Dendritic cell treated with granulocyte-macrophage colony-stimulating factor and Interleukin-4, amounts not matched to agents 40 ng/mL and 50 ng/mL, for 4 days (primary cell): ENCODE measurements around the gene C9.
"Not testable (repeated sequence)": the region's sequence is repeated elsewhere in the genome, so short reads cannot be mapped to it uniquely, and the experiment has no call there.

ENCODE experiments used
- H3K27ac Mint-ChIP-seq: one replicate; pipeline ENCODE4 v1.8.0; 2022; ENCODE audit warnings: mild to moderate bottlenecking, mixed read lengths
- H3K27me3 Mint-ChIP-seq: one replicate; pipeline ENCODE4 v1.8.0; 2022; ENCODE audit warnings: mild to moderate bottlenecking, mixed read lengths
- H3K36me3 Mint-ChIP-seq: one replicate; pipeline ENCODE4 v1.8.0; 2022; ENCODE audit warnings: low read depth, mixed read lengths
- H3K4me1 Mint-ChIP-seq: one replicate; pipeline ENCODE4 v1.8.0; 2022; ENCODE audit warnings: low read depth, mixed read lengths
- H3K4me3 Mint-ChIP-seq: one replicate; pipeline ENCODE4 v1.8.0; 2022; ENCODE audit warnings: mild to moderate bottlenecking, moderate library complexity, mixed read lengths
- H3K9me3 Mint-ChIP-seq: one replicate; pipeline ENCODE4 v1.8.0; 2022; ENCODE audit warnings: mixed read lengths
- intact Hi-C: fragments of 100-400 bp; cut with micrococcal nuclease; formaldehyde crosslinking; loops from one replicate; pipeline ENCODE4 v1.15.0; 2022

Gene C9

DNA sequence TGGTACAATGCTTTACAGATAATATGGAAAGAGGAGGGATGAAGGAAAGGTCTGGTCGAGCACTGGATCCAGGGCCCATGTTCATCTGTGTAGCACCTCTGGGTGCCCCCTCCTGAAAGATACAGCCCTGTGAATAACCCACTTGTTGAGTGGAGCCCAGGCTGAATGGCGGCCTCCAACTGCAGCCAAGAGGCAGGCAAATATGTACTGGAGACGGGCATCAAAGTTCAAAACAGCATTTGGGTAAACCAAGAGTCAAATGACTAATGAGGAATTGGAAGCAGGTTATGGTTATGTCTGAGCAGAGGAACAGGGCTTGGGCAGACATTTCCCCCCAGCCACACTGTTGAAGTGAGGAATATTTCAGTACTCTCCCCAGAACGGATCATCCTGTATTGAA lies 1.1 kb downstream of the C9 start:
- H3K4me1 Mint-ChIP-seq, result peaks cover 6% of the 10 kb centered on the region
- no peak overlapping the region for H3K27ac Mint-ChIP-seq
- H3K36me3 Mint-ChIP-seq, result no peaks in the 10 kb centered on the region
- intact Hi-C loops, result no loop called here
- H3K9me3 Mint-ChIP-seq, result no peaks in the 10 kb centered on the region
- H3K27me3 Mint-ChIP-seq, result no peaks in the 10 kb centered on the region
- no peak overlapping the region for H3K4me3 Mint-ChIP-seq

DNA sequence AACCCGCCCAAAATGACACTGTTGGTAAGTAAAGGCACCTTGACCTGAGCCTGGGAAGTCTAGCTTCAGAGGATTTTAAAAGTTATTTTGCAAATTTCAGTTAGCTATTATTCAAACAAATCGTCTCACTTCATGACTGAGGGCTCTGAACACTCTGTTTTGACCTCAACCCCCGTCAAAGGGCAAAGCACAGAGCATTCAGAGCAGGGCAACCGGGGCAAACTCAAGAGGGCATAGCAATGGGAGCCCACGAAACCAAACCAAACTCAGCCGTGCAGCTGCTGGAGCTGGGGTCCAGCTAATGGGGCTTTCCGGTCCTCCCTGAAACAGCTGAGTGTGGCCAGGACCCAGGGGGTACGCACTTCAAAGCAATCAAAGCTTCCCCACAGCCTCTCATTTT lies 1.6 kb downstream of the C9 start:
- Mint-ChIP-seq H3K9me3 (no peaks in the 10 kb centered on the region), H3K36me3 (no peaks in the 10 kb centered on the region), H3K4me1 (peaks cover 6% of the 10 kb centered on the region), H3K27ac (no peak overlapping the region), H3K27me3 (no peaks in the 10 kb centered on the region), H3K4me3 (no peak overlapping the region)
- intact Hi-C loops, result no loop called here

DNA sequence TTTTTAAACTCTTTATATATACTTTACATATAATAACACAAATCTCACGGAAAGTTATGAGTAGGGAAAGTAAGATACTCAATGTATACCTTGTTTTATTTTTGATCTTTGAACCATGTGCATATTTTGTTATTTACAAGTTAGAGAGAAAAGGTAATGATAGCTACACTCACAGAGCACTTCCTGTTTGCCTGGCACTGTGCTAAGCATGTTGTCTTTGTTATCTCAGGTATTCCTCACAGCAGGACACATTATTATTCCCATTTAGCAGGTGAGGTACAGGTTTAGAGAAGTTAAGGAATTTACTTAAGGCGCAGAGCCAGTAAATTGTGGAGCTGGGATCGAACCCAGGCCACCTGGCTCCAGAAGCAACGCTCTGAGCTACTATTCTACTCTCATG lies 3.0 kb downstream of the C9 start:
- Mint-ChIP-seq H3K4me1 (peaks cover 6% of the 10 kb centered on the region), H3K27me3 (no peaks in the 10 kb centered on the region), H3K9me3 (no peaks in the 10 kb centered on the region), H3K27ac (no peak overlapping the region), H3K4me3 (no peak overlapping the region), H3K36me3 (no peaks in the 10 kb centered on the region)
- intact Hi-C loops, result no loop called here

DNA sequence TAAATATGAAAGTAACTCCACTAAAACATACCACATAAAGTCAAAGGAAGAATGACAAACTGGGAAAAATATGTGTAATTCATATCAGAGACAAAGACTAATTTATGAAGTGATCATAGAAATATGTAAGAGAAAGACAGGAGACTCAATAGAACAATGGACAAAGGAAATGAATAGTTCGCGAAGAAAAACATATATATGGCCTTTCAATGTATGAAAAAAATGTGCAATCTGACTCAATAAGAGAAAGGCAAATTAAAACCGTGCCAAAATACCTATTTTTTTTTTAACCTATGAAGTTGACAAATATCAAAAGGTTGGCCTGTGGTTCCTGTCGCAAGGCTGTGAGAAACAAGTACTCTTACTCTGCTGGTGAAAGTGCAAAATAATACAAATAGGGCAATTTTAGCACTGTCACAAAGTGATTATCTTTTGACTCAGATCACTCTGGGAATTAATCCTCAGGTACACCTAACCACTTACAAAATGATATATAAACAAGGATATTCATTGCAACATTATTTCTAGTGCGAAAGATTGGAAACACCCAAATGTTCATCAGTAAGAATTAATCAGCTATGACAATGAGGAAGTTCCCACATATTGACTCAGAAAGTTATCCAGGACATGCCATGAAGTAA lies 3.7 kb downstream of the C9 start:
- intact Hi-C loops, result no loop called here
- Mint-ChIP-seq H3K4me3 (no peak overlapping the region), H3K9me3 (no peaks in the 10 kb centered on the region), H3K27ac (no peak overlapping the region), H3K36me3 (no peaks in the 10 kb centered on the region), H3K4me1 (peaks cover 6% of the 10 kb centered on the region), H3K27me3 (no peaks in the 10 kb centered on the region)

DNA sequence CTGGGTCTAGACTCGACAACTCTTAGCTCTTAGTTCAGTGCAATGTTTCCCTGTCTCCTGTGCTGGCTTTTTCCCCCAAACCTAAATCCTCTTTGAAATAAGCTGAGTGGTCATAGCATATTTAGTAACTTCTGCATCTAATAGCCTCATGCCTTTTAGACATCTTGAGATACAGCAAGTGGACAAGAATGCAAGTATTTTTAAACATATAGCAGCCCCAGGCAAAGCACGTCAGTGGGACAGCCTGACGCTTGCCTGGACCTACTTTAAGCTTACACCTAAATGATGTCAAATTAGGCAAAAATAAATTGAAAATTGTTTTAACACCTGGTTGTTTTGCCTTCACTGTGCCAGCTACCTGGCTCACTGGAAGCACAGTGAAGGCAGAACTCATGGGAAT lies 8.0 kb downstream of the C9 start:
- H3K9me3 Mint-ChIP-seq, result peaks cover 20% of the 10 kb centered on the region

DNA sequence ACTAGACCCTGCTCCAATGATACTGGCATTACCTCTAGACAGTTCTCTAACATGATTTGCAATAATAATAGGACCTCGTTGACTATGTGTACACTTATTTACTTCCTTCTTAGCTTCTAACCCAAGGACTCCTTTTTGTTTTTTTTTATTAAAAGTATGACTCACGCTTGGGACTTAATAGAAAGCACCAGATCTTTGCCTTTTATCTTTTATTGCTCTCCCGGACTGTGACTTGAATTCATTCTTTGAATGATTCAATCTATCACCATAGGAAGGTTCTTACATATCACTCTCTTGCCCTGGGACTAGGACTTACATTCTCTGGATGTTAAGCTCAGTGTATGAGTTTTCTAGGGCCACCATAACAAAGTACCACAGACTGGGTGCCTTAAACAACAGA lies 9.0 kb downstream of the C9 start:
- H3K36me3 Mint-ChIP-seq, result no peaks in the 10 kb centered on the region
- intact Hi-C loops, result no loop called here
- H3K9me3 Mint-ChIP-seq, result peaks cover 29% of the 10 kb centered on the region
- no peak overlapping the region for H3K27ac Mint-ChIP-seq
- H3K4me3 Mint-ChIP-seq, result no peak overlapping the region
- H3K4me1 Mint-ChIP-seq, result no peaks in the 10 kb centered on the region
- H3K27me3 Mint-ChIP-seq, result no peaks in the 10 kb centered on the region

More for the DNA sequence above, 8.0 kb downstream of the C9 start:
- Mint-ChIP-seq H3K36me3 (no peaks in the 10 kb centered on the region), H3K4me1 (peaks cover 6% of the 10 kb centered on the region), H3K27me3 (no peaks in the 10 kb centered on the region), H3K4me3 (no peak overlapping the region), H3K27ac (no peak overlapping the region)
- intact Hi-C loops, result no loop called here

DNA sequence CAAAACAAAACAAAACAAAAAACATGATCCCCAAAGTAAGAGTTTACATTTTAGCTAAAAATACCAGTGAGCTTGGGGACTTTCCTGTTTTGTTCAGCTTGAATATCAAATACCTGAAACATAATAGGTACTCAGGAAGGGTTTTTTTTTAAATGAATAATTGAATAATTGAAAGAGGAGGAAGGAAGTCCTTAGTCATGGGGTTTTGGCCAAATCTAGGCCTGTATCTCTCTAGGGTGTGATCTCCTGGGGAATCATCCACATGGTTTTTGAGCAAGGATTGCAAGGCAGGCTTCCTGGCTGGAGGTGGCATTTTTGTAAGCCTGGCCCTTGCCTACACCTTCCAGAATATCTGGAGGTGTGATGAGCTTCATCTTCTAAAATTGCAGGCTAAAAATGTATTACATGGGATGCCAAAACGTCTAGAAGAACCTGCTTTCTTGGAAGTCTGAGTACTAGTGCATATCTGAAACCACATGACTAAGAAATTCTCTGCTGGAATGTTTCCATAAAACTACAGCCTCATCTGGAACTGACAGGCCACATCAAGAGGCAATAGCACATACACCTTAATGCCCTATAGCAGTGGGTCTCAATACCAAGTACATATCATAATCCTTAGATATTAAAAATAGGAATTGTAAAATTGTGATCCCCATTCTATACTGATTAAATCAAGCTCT lies 10.4 kb downstream of the C9 start:
- H3K27ac Mint-ChIP-seq, result no peak overlapping the region
- peaks cover 44% of the 10 kb centered on the region for H3K9me3 Mint-ChIP-seq
- intact Hi-C loops, result no loop called here
- no peaks in the 10 kb centered on the region for H3K36me3 Mint-ChIP-seq
- no peaks in the 10 kb centered on the region for H3K4me1 Mint-ChIP-seq
- H3K4me3 Mint-ChIP-seq, result no peak overlapping the region
- H3K27me3 Mint-ChIP-seq, result no peaks in the 10 kb centered on the region

DNA sequence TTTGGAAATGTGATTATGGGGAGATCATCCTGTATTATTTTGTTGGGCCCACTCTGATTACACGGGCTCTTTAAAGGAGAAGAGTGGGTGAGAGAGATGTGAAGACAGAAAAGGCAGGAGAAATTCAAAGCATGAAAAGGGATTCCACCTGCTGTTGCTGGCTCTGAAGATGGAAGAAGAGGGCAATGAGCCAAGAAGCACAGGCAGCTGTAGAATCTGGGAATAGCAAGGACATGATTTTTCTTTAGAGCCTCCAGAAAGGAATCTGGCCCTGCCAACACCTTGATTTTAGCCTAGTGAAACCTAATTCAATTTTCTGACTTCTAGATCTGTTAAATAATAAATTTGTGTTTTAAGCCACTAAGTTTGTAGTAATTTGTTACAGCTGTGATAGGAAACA lies 11.3 kb downstream of the C9 start:
- H3K36me3 Mint-ChIP-seq, result no peaks in the 10 kb centered on the region
- H3K4me1 Mint-ChIP-seq, result no peaks in the 10 kb centered on the region
- H3K27ac Mint-ChIP-seq, result no peak overlapping the region
- H3K9me3 Mint-ChIP-seq, result peaks cover 44% of the 10 kb centered on the region
- intact Hi-C loops, result no loop called here
- no peak overlapping the region for H3K4me3 Mint-ChIP-seq
- no peaks in the 10 kb centered on the region for H3K27me3 Mint-ChIP-seq

DNA sequence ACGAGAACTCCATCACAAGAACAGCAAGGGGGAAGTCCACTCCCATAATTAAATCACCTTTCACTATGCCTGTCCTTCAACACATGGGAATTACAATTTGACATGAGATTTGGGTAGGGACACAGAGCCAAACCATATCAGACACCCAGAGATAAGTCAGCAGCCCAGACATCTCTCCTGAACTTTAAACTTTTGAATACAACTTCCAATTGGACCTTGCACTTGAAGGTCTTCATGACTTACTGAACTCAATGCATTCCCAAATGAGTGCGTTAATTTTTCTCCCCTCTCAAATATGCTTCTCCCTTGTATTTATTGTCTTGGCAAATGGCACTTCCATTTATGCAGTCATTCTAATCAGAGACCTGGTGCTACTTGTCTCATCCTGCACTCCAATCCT lies 12.1 kb downstream of the C9 start:
- intact Hi-C loops, result no loop called here
- Mint-ChIP-seq H3K36me3 (no peaks in the 10 kb centered on the region), H3K27me3 (no peaks in the 10 kb centered on the region), H3K4me3 (no peak overlapping the region), H3K4me1 (no peaks in the 10 kb centered on the region), H3K27ac (no peak overlapping the region), H3K9me3 (peaks cover 44% of the 10 kb centered on the region)

DNA sequence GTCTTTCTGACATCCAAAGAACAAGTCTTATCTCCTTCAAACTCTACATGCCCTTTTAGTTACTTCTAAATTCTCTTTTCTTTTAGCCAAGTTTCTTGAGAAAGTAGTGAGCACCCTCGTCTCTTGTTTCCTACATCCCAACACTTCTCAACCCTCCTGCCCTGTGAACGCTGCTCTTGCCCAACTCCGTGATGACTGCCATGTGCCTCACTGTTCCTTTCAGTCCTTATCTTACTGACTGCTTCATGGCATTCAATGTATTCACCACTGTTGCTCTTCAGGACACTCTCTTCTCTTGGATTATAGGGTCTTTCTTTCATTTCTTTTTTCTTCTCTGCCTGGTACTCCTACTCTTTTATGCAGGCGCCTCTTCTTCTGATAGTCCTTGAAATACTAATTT lies 14.8 kb downstream of the C9 start:
- intact Hi-C loops, result no loop called here
- Mint-ChIP-seq H3K27me3 (no peaks in the 10 kb centered on the region), H3K4me1 (no peaks in the 10 kb centered on the region), H3K9me3 (peaks cover 44% of the 10 kb centered on the region), H3K36me3 (no peaks in the 10 kb centered on the region), H3K4me3 (no peak overlapping the region), H3K27ac (no peak overlapping the region)

DNA sequence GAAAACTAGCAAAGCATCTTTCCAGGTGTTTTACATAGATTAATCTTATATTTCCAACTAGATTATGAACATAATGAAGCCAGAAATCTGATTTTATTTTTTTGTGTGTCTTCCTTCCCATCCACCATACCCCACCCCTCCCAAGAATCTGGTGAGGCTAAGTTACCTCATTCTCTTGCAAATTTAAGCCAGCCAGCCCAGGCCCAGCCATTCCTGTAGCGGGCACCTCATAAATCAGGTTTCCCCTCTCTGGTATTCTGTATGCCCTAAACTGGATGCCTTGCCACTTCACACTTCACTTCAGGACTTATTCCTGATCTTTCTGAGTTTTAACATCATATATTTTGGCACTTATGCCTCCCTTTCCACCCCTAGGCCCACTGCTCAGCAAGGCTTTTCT lies 21.8 kb downstream of the C9 start:
- Mint-ChIP-seq H3K4me3 (no peak overlapping the region), H3K36me3 (no peaks in the 10 kb centered on the region), H3K9me3 (no peaks in the 10 kb centered on the region), H3K4me1 (no peaks in the 10 kb centered on the region), H3K27me3 (peaks cover 2% of the 10 kb centered on the region), H3K27ac (no peak overlapping the region)
- intact Hi-C loops, result no loop called here

DNA sequence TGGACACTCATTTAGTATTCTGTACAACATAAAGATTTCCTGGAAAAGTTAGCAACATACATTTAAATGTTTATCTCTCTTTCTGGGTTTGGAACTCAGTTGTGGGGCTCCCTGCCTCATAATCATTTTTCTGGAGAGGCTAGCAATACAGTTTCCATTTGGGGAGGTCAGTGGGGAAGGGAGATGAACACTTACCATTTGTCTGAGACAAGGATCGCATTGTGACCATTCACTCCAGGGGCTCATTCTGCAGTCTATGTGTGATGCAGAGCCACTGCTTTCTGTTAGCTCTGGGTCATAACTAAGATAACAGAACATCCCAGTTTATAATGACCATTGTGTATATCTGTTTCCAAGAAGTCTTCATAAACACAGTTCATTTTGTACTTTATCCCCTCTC lies 22.4 kb downstream of the C9 start:
- intact Hi-C loops, result no loop called here
- Mint-ChIP-seq H3K36me3 (no peaks in the 10 kb centered on the region), H3K27ac (no peak overlapping the region), H3K9me3 (no peaks in the 10 kb centered on the region), H3K4me1 (no peaks in the 10 kb centered on the region), H3K4me3 (no peak overlapping the region), H3K27me3 (peaks cover 2% of the 10 kb centered on the region)

DNA sequence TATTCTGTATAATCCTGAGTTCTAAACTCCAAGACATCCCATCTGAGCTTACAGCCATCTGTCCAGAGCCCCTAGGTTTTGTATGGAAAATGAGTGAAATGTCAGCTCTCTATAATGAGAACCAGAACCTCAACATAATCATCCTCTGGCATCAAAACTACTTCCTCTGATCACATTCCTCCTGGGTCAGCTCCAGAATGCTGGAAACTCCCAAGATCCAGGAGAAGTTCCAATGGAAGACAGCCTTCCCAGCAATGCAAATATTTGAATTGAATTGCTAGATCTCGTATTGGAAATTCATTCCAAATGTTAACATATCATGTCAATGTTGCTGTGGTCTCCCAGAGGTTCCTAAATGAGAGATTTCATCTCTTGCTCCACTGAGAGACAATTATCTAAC lies 23.8 kb downstream of the C9 start:
- no peaks in the 10 kb centered on the region for H3K9me3 Mint-ChIP-seq
- H3K27ac Mint-ChIP-seq, result no peak overlapping the region
- no peaks in the 10 kb centered on the region for H3K36me3 Mint-ChIP-seq
- no peak overlapping the region for H3K4me3 Mint-ChIP-seq
- peaks cover 2% of the 10 kb centered on the region for H3K27me3 Mint-ChIP-seq
- intact Hi-C loops, result no loop called here
- no peaks in the 10 kb centered on the region for H3K4me1 Mint-ChIP-seq

DNA sequence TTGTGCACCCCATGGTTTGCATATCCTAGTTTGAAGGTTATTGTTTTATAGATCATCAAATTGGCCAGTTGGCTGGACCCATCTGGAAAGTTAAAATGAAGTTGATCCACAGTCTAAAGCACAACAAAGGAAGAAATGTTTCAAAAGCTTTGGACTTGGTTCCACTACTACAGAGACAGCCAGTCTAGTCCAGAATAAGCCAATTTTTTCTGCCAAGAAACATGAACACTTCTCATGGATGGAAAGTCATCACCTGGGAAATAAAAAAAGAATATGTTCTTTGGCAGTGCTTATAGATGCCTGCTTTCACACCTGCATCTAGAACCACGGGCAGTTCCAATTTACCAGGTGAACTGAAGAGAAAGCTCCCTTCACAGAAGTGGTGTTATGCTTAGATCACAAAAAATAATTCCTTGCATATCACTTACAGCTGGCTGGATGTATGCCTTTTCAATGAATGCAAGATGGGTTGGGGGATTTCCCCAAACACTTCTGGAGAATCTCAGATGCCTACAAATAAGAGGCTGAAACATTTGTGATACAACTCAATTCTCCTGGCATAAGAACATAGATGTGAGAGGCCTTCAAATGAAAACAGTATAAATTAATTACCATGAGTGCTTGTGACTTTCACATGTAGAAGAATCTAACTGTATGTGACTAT lies 26.9 kb downstream of the C9 start:
- H3K9me3 Mint-ChIP-seq, result peaks cover 11% of the 10 kb centered on the region
- no peak overlapping the region for H3K27ac Mint-ChIP-seq
- H3K27me3 Mint-ChIP-seq, result peaks cover 2% of the 10 kb centered on the region
- no peaks in the 10 kb centered on the region for H3K4me1 Mint-ChIP-seq
- H3K36me3 Mint-ChIP-seq, result no peaks in the 10 kb centered on the region
- intact Hi-C loops, result no loop called here
- H3K4me3 Mint-ChIP-seq, result no peak overlapping the region

DNA sequence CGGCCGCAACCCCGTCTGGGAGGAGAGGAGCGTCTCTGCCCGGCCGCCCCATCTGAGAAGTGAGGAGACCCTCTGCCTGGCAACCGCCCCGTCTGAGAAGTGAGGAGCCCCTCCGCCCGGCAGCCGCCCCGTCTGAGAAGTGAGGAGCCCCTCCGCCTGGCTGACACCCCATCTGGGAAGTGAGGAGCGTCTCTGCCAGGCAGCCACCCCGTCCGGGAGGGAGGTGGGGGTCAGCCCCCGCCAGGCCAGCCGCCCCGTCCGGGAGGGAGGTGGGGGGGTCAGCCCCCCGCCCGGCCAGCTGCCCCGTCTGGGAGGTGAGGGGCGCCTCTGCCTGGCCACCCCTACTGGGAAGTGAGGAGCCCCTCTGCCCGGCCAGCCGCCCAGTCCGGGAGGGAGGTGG lies 30.0 kb downstream of the C9 start:
- H3K4me1 Mint-ChIP-seq, H3K36me3 Mint-ChIP-seq, intact Hi-C loops, H3K27ac Mint-ChIP-seq, H3K27me3 Mint-ChIP-seq, H3K4me3 Mint-ChIP-seq: not testable (repeated sequence)
- H3K9me3 Mint-ChIP-seq, result peaks cover 11% of the 10 kb centered on the region
